ENCODE data around the gene NUP98. TPM values are rescaled to one million over a fixed set of nuclear protein-coding genes. Genes with fewer than 3 reads are reported as not detected.
"Not testable (repeated sequence)": the region's sequence is repeated elsewhere in the genome, so short reads cannot be mapped to it uniquely, and the experiment has no call there.

NUP98 gene
- total RNA-seq, 1 donor from 2014 or later = 72.1 TPM

DNA sequence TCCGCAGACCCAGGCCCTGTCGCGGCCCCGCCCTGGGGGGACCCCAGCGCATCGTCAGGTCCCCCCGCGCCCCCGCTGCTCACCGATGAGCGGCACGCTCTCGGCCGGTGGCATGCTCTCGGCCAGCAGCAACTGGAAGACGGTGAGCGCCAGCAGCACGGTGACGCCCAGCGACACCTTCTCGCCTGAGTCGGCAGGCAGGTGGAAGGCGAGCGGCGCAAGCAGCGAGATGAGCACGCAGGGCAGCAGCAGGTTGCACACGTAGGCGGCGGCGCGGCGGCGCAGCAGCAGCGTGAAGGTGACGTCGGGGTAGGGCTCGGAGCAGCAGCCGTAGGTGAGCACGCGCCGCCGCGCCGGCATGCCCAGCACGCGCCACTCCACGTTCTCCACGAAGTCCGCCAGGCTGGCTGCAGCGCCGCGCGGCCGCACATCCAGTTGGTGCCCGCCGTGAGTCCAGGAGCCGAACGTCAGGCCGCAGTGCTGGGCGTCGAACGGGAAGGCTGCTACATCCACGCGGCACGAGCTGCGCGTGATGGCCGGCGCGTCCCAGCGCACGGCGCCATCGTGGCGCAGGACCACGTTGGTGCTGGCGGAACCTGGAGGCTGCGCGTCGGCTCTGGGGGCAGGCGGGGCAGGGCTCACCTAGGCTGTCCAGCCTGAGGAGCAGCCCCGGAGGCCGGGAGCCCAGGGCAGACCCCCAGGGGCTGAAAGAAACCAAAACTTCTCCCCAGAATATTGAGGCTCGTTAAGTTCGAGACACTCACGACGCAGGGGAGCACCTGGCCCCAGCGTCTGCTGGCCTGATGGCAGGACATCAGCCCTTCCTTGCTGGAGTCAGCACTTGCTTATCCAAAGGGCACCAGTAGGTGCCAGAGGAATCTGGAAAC is 130.0 kb downstream of the NUP98 start:
- DNase-seq = no peak

- DNase-seq = no peak
These were observed 131.3 kb downstream of the NUP98 start for GRCh38 chr11:3666023-3666530.

GRCh38 chr11:3665336-3666022 is 131.9 kb downstream of the NUP98 start:
- no peak for DNase-seq

GRCh38 chr11:3664032-3664630 is 133.2 kb downstream of the NUP98 start:
- no peak for DNase-seq

GRCh38 chr11:3662856-3663255 is 134.5 kb downstream of the NUP98 start:
- no peak for DNase-seq

DNA sequence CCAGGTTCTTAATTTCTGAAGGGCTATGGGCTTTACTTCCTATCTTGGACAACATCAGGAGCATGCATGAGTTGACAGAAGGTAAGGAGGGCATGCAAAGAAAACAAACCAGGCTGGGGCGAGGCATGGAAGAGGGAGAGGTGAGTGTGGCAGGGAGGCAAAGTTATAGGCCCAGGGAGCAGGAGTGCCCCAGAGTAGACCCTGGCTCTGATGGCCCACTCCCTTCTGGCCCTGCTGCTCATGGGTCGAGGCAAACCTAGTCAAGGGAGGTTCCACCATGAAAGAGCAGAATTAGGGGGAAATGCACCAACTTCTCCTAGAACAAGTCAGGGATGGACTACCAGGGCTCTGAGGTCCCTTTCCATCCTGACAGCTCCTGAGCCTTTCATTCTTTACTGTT is 136.4 kb downstream of the NUP98 start:
- no peak for DNase-seq

DNA sequence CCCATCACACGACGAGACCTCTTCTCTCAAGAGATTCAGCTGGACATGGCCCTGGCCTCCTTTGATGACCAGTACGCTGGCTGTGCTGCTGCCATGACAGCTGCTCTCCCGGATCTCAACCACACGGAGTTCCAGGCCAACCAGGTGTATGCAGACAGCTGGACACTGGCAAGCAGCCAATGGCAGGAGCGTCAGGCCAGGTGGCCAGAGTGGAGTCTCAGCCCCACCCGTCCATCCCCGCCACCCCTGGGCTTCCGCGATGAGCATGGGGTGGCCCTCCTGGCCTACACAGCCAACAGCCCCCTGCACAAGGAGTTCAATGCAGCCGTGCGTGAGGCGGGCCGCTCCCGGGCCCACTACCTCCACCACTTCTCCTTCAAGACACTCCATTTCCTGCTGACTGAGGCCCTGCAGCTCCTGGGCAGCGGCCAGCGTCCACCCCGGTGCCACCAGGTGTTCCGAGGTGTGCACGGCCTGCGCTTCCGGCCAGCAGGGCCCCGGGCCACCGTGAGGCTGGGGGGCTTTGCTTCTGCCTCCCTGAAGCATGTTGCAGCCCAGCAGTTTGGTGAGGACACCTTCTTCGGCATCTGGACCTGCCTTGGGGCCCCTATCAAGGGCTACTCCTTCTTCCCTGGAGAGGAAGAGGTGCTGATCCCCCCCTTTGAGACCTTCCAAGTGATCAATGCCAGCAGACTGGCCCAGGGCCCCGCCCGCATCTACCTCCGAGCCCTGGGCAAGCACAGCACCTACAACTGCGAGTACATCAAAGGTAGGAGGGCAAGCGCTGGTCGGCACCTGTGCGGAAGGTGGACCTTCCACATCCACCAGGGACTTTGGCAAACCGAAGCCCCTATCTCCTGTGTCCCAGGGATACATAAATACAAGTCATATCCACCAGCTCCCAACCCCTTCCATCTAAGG is 137.5 kb downstream of the NUP98 start:
- no peak for DNase-seq

DNA sequence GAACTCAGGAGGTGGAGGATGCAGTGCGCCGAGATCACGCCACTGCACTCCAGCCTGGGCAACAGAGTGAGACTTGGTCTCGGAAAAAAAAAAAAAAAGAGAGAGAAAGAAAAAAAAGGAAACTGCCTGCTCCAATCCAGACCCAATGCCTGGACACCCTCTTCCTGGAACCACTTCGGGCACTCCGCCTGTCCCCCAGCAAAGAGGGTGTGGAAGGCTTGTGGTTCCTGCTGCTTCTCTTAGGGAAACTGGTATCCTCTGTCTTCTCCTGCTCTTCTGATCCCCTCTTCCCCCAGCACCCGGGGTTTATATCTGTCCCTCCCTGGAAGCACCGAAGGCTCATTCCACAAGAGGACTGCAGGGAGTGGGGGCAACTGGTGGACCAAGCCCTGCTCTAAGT is 139.1 kb downstream of the NUP98 start:
- DNase-seq = no peak

- DNase-seq = not testable (repeated sequence)
These were observed 140.0 kb downstream of the NUP98 start for GRCh38 chr11:3657331-3657730.

- DNase-seq = no peak
These were observed 141.8 kb downstream of the NUP98 start for GRCh38 chr11:3655547-3655946.

DNA sequence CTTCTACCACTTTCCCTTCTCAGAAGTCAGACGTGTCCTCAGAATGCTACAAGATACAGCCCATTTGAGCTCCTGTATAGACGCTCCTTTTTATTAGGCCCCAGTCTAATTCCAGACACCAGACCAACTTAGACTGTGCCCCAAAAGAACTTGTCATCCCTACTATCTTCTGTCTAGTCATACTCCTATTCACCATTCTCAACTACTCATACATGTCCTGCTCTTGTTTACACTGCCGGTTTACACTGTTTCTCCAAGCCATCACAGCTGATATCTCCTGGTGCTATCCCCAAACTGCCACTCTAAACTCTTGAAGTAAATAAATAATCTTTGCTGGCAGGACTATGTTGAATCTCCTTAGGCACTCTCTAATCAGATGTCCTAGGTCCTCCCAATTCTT is 144.8 kb downstream of the NUP98 start:
- DNase-seq = not testable (repeated sequence)

- not testable (repeated sequence) for DNase-seq
These were observed 148.0 kb downstream of the NUP98 start for GRCh38 chr11:3649374-3649773.

DNA sequence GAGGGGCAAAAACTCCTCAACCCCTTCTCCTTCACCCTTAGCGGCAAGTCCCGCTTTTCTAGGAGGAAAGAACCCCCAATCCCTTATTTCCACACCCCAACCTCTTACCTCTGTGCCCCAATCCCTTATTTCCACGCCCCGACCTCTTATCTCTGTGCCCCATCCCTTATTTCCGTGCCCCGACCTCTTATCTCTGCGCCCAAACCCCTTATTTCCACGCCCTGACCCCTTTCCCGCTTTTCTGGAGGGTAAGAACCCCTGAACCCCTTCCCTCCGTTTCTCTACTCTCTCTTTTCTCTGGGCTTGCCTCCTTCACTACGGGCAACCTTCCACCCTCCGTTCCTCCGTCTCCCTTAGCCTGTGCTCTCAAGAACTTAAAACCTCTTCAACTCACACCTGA is 148.5 kb downstream of the NUP98 start:
- not testable (repeated sequence) for DNase-seq

GRCh38 chr11:3645552-3645951 is 151.8 kb downstream of the NUP98 start:
- no peak for DNase-seq

- DNase-seq = no peak
These were observed 152.5 kb downstream of the NUP98 start, which contains the start of gene ART1 for GRCh38 chr11:3644817-3645235. Gene ART1, plus strand, starts transcription at chr11:3645128. Its CDS starts 14,086 bp downstream, at chr11:3659214.

GRCh38 chr11:3643102-3643546 is 154.2 kb downstream of the NUP98 start:
- not testable (repeated sequence) for DNase-seq

DNA sequence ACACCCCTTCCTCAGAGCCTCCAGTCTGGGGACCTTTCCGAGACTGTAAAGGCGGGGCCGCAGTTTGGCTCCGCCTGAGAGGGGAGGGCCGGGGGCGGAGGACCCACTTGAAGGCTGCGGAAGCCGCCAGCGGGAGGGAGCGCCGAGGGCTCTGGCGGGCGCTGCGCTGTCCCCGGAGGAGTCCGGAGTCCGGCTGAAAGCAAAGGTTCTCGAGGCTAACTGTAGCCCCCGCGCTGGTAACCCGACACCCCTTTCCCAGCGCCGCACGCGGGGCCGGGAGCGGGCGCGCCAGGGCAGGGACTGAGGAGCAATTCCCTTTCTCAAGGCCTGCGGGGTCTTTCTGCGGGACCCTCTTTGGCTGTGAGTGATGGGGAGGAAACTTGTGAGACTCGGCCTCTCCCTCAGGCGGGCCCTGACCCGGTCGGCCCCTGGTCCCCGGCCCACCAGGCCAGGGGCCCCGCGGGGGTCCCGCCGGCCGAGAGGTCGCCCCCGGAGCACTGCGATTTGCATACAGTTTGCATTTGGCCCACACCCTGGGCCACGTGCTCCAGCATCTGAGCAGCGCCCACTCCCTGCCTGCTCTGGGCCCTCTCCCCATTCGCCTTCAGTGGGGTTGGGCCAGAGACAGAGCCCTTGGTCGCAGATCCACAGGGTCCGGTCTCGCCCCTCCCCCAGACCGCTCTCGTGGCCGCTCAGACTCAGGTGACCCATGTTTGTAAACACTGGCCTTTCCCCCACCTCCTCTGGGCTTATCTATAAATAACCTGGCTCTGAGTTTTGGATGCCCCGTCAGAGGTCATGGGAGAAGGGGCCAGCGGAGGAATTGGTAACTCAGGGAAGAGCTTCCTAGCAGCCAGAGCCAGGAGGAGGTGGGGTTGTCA is 155.0 kb downstream of the NUP98 start:
- DNase-seq = no peak

GRCh38 chr11:3641701-3642070 is 155.7 kb downstream of the NUP98 start, which contains the start of gene ART5:
Gene ART5, minus strand, starts transcription at chr11:3641992. Its CDS starts 130 bp downstream, at chr11:3641862.
- DNase-seq = no peak

DNA sequence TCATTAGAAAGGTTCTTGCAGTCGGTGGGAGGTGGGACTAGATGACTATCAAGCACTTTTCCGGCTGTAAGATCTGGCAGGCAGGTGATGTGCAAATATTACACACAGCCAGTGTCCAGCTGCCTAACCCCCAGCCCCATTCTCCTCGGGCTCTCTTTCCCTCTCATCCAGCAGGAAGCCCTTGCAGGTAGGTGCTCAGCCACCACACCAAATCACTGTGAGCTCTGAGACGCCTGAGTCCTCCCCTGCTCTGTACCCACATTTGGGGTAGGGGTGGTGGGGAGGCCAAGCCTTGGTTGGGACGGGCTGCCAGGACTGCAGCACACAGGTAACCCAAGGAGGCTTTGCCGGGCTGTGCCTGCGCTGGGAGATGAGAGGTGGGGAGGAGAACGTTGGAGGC is 156.2 kb downstream of the NUP98 start:
- DNase-seq = no peak

GRCh38 chr11:3639841-3640240 is 157.5 kb downstream of the NUP98 start:
- DNase-seq = no peak

- DNase-seq = no peak
These were observed 158.8 kb downstream of the NUP98 start for GRCh38 chr11:3638513-3638912.

All from occipital lobe (tissue), 2 donors.